ENCODE data around the gene TMED4.
"Not testable (repeated sequence)": the region's sequence is repeated elsewhere in the genome, so short reads cannot be mapped to it uniquely, and the experiment has no call there.

The TMED4 gene

GRCh38 chr7:44568771-44569560, 13.1 kb downstream of the TMED4 start:
- DNase-seq, result no peak

DNA sequence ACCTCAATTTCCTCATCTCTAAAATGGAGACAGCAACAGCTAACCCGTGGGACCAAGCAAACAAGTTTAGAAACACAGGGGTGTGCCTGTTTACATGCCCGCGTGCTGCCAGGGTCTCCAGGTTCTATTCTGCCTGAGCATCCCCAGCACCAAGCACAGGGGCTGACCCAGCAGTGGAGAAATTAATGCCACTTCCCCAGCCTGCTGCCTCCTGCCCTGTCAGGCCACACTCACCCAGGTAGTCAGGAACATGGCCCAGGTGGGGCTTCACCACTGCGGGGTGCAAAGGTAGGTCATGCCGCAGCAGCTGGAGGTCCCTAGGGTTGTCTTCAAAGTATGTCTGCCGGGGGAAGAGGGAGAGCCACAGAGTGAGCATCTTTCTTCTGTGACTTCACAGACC, 14.1 kb downstream of the TMED4 start:
- DNase-seq, result no peak

DNA sequence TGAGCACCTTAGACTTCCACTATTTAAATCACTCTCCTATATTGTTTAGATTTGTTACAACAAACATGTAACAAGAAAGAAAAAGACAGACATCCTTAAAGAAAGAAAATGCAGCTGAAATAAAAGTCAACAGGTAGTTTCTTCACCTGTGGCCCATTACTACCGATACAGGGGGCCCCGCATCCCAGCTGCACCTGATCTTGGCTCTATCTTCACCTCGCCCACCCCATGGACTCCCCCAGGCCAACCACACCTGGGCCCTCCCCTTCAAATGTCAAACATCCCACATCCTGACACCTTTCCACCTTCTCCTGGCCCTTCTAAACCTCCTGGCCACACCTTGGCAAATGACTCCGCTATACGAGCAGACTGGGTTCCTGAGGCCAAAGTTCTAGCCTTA, 15.4 kb downstream of the TMED4 start:
- no peak for DNase-seq

- no peak for DNase-seq
Observed at GRCh38 chr7:44565795-44566559, 16.1 kb downstream of the TMED4 start.

GRCh38 chr7:44565097-44565794, 16.8 kb downstream of the TMED4 start:
- DNase-seq, result no peak

- DNase-seq, result no peak
Observed at GRCh38 chr7:44564606-44565005, 17.4 kb downstream of the TMED4 start.

- no peak for DNase-seq
Observed at GRCh38 chr7:44563171-44563679, 18.8 kb downstream of the TMED4 start.

DNA sequence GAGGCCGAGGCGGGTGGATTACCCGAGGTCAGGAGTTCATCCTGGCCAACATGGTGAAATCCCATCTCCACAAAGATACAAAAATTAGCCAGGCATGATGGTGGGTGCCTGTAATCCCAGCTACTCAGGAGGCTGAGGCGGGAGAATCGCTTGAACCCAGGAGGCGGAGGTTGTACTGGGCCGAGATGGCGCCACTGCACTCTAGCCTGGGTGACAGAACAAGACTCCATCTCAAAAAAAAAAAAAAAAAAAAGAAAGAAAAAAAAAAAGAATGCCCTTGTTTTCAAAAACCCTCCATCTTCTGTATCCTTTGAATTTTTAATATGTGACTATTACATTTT, 19.4 kb downstream of the TMED4 start:
- DNase-seq, result not testable (repeated sequence)

DNA sequence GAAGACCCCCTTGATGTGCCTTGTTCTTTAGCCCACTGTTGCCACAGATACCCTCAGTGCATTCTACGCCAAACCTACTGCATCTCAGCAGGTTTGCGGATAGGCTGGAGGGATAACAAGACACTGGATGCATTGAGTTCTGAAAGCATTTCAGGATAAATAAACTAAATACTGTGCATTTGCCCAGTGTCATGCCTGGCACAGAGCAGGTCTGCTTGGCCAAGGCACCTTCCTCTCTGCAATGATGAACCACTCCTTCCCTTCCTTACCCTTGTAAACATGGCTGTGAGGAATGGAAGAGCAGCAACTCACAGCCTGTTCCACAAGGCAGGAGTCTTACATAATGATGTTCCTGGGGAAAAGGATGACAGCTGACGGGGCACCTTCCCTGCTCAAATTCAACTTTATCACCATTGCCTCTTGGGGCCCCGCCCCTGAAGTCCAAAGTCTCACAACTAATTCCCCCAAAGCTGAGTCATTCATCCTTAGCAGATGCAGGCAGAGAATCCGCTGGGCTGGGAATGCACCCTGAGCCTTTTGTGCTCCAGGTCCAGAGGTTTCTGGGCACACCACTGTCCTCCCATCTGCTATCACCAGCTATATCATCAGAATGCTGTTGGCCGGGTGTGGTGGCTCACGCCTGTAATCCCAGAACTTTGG, 19.9 kb downstream of the TMED4 start:
- DNase-seq, result no peak

- DNase-seq, result no peak
Observed at GRCh38 chr7:44561481-44561880, 20.6 kb downstream of the TMED4 start.

- DNase-seq, result no peak
Observed at GRCh38 chr7:44559485-44559884, 22.5 kb downstream of the TMED4 start.

DNA sequence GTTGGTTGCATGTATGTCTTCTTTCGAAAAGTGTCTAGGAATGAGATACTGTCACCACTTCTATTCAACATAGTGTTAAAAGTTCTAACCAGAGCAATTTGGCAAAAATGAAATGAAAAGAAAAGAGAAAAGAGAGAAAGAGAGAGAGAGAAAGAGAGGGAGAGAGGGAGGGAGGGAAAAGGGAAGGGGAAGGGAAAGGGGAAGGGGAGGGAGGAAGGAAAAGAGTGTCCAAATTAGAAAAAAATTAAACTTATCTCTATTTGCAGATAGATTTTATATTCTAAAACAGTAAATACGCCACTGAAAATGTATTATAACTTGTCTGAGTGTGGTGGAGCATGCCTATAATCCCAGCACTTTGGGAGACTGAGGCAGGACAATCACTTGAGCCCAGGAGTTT, 24.5 kb downstream of the TMED4 start:
- DNase-seq, result no peak

DNA sequence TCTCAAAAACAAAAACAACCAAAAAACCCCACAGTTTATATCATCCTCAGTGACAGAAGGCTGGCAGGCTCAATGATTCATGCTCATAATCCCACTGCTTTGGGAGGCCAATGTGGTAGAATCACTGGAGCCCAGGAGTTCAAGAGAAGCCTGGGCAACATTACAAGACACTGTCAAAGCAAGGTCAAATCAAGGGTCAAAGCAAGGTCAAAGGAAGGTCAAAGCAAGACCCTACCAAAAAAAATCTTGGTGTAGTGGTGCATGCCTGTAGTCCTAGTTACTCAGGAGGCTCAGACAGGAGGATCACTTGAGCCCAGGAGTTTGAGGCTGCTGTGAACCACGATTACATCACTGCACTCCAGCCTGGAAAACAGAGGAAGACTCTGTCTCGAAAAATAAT, 26.7 kb downstream of the TMED4 start:
- no peak for DNase-seq

- not testable (repeated sequence) for DNase-seq
Observed at GRCh38 chr7:44552473-44553005, 29.5 kb downstream of the TMED4 start.

- no peak for DNase-seq
Observed at GRCh38 chr7:44549457-44549856, 32.6 kb downstream of the TMED4 start.

GRCh38 chr7:44548893-44549292, 33.1 kb downstream of the TMED4 start:
- DNase-seq, result no peak

- DNase-seq, result no peak
Observed at GRCh38 chr7:44547536-44548231, 34.3 kb downstream of the TMED4 start.

- DNase-seq, result no peak
Observed at GRCh38 chr7:44541876-44542610, 40.0 kb downstream of the TMED4 start.

GRCh38 chr7:44541028-44541869, 40.8 kb downstream of the TMED4 start, which contains the start of gene NPC1L1:
TSS of gene NPC1L1 (minus strand) at chr7:44541330. CDS start at chr7:44541259, 71 bp downstream.
- DNase-seq, result no peak

- no peak for DNase-seq
Observed at GRCh38 chr7:44540592-44541027, 41.4 kb downstream of the TMED4 start.

All from left hindlimb (tissue), 1 donor.